ENCODE data around the gene C13orf46. TPM values are rescaled to one million over a fixed set of nuclear protein-coding genes. Genes with fewer than 3 reads are reported as not detected.

Gene C13orf46
- total and polyA plus RNA-seq, 4 donors: 0.10 to 0.17 TPM; not detected in 2

DNA sequence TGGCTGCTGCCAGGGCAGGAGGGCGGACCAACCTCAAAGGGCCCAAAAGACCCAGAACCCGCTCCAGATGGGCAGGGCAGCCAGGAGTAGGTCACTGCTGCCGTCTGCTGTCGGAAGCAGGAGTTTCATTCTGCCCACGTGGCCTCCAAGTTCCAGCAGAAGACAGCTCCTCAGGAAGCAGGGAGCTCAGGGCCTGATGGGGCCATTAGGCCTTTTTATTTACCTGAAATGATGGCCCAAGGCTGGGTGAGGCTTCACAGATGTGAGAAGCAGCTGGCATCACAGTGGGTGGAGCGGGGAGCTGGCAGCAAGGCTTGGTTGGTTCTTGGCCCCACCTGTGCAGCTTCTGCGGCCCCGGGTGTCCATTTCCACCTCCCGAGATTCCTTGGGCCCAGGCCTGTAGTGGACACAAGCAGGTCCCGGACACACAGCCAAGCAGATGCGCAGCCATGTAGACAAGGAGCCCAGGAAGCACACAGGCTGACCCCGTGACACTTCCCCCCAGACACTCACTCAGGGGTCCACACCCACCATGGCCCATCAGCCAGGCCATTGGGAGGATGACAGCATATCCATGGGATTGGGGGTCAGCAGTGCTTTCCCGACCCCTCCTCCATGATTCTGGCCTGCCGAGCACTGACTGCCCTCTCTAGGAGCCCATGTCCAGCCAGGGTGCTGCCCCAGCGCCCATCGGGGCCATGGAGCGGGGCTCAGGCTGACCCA, 26.4 kb downstream of the C13orf46 start:
- TF ChIP-seq JUND (IDR thresholded peaks at IDR 0.05) (no peak), RAD21 (IDR thresholded peaks at IDR 0.05) (peak; percentile 59 to 69)
- TF ChIP-seq, protein P1, sequence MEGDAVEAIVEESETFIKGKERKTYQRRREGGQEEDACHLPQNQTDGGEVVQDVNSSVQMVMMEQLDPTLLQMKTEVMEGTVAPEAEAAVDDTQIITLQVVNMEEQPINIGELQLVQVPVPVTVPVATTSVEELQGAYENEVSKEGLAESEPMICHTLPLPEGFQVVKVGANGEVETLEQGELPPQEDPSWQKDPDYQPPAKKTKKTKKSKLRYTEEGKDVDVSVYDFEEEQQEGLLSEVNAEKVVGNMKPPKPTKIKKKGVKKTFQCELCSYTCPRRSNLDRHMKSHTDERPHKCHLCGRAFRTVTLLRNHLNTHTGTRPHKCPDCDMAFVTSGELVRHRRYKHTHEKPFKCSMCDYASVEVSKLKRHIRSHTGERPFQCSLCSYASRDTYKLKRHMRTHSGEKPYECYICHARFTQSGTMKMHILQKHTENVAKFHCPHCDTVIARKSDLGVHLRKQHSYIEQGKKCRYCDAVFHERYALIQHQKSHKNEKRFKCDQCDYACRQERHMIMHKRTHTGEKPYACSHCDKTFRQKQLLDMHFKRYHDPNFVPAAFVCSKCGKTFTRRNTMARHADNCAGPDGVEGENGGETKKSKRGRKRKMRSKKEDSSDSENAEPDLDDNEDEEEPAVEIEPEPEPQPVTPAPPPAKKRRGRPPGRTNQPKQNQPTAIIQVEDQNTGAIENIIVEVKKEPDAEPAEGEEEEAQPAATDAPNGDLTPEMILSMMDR (IDR thresholded peaks at IDR 0.05; ENCODE audit: low read depth, low read length, missing input control): peak; percentile 28
- TF ChIP-seq, protein P2, sequence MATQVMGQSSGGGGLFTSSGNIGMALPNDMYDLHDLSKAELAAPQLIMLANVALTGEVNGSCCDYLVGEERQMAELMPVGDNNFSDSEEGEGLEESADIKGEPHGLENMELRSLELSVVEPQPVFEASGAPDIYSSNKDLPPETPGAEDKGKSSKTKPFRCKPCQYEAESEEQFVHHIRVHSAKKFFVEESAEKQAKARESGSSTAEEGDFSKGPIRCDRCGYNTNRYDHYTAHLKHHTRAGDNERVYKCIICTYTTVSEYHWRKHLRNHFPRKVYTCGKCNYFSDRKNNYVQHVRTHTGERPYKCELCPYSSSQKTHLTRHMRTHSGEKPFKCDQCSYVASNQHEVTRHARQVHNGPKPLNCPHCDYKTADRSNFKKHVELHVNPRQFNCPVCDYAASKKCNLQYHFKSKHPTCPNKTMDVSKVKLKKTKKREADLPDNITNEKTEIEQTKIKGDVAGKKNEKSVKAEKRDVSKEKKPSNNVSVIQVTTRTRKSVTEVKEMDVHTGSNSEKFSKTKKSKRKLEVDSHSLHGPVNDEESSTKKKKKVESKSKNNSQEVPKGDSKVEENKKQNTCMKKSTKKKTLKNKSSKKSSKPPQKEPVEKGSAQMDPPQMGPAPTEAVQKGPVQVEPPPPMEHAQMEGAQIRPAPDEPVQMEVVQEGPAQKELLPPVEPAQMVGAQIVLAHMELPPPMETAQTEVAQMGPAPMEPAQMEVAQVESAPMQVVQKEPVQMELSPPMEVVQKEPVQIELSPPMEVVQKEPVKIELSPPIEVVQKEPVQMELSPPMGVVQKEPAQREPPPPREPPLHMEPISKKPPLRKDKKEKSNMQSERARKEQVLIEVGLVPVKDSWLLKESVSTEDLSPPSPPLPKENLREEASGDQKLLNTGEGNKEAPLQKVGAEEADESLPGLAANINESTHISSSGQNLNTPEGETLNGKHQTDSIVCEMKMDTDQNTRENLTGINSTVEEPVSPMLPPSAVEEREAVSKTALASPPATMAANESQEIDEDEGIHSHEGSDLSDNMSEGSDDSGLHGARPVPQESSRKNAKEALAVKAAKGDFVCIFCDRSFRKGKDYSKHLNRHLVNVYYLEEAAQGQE (IDR thresholded peaks at IDR 0.05): no peak
- 80% methylated on average over 17 of the region's 17 CpGs for WGBS
- H3K9ac ChIP-seq (ENCODE audit: low read depth in 1 of 2, low read length in 2 of 2): no peak overlapping the region
- no peaks in the 10 kb centered on the region for H3K27me3 ChIP-seq (ENCODE audit: control insufficient read depth in 4 of 4, insufficient read depth in 4 of 4, low read length in 3 of 4)
- H3K4me1 ChIP-seq (ENCODE audit: control insufficient read depth in 4 of 4, insufficient read depth in 4 of 4, low read length in 3 of 4): peaks cover 1 to 10% (median 5%) of the 10 kb centered on the region in 4 donors
- H3K27ac ChIP-seq (ENCODE audit: low read depth in 1 of 2, low read length in 2 of 2): no peak overlapping the region
- no peaks in the 10 kb centered on the region for H3K36me3 ChIP-seq (ENCODE audit: control insufficient read depth in 4 of 4, insufficient read depth in 3 of 4, low read depth in 1 of 4, low read length in 3 of 4)
- no peak overlapping the region for H3K4me3 ChIP-seq (ENCODE audit: low read depth in 1 of 3, low read length in 3 of 3)
- no peaks in the 10 kb centered on the region for H3K9me3 ChIP-seq (ENCODE audit: control insufficient read depth in 4 of 4, low read length in 3 of 4)
- DNase-seq (ENCODE audit: low spot score): no peak

DNA sequence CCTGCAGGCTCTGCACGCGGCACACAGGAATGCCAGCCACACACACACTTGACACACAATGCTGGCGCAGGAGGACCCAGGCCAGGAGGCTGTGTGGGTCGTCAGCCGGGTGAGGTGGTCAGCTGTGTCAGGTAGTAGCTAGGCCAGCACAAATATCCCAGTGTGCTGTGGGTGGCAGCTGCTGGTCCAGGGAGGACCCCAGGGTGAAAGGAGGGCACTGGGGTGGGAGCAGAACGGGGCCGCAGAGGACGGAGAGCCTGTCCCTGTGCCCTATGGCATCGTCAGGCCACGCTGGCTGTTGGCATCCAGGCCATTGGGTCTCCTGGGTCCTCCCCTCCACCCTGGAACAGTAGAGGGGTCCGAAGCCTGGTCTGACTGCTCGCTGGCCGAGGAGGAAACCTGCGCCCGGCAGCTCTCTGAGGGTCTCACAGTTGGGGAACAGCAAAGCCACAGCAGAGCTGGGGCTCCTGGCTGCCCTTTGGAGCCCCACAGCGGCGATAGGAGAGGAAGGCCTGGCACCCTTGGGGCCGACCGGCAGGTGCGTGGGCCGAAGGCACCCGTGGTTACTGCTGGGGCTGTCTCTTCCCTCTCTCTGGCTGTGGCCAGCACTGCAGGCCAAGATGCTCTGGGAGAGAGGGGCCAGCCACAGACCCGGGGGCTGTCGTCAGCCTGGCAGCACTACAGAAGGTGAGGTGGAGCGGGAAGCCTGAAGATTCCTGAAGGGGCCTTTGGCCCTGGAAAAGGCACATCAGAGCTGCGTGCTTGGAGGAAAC, 27.3 kb downstream of the C13orf46 start:
- Histone ChIP-seq H3K4me1 (ENCODE audit: control insufficient read depth in 4 of 4, insufficient read depth in 4 of 4, low read length in 3 of 4) (peaks cover 1 to 10% (median 5%) of the 10 kb centered on the region in 4 donors), H3K27me3 (ENCODE audit: control insufficient read depth in 4 of 4, insufficient read depth in 4 of 4, low read length in 3 of 4) (no peaks in the 10 kb centered on the region), H3K36me3 (ENCODE audit: control insufficient read depth in 4 of 4, insufficient read depth in 3 of 4, low read depth in 1 of 4, low read length in 3 of 4) (no peaks in the 10 kb centered on the region), H3K27ac (ENCODE audit: low read depth in 1 of 2, low read length in 2 of 2) (no peak overlapping the region), H3K9me3 (ENCODE audit: control insufficient read depth in 4 of 4, low read length in 3 of 4) (no peaks in the 10 kb centered on the region), H3K9ac (ENCODE audit: low read depth in 1 of 2, low read length in 2 of 2) (no peak overlapping the region), H3K4me3 (ENCODE audit: low read depth in 1 of 3, low read length in 3 of 3) (no peak overlapping the region)
- TF ChIP-seq, protein P2 (IDR thresholded peaks at IDR 0.05): no peak
- TF ChIP-seq YY1 (IDR thresholded peaks at IDR 0.05) (no peak), SP1 (IDR thresholded peaks at IDR 0.05) (no peak), NR2F2 (IDR thresholded peaks at IDR 0.05) (no peak), EGR1 (IDR thresholded peaks at IDR 0.05; ENCODE audit: low read depth in 2 of 2) (no peak)
- TF ChIP-seq, protein P3, sequence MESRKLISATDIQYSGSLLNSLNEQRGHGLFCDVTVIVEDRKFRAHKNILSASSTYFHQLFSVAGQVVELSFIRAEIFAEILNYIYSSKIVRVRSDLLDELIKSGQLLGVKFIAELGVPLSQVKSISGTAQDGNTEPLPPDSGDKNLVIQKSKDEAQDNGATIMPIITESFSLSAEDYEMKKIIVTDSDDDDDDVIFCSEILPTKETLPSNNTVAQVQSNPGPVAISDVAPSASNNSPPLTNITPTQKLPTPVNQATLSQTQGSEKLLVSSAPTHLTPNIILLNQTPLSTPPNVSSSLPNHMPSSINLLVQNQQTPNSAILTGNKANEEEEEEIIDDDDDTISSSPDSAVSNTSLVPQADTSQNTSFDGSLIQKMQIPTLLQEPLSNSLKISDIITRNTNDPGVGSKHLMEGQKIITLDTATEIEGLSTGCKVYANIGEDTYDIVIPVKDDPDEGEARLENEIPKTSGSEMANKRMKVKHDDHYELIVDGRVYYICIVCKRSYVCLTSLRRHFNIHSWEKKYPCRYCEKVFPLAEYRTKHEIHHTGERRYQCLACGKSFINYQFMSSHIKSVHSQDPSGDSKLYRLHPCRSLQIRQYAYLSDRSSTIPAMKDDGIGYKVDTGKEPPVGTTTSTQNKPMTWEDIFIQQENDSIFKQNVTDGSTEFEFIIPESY (IDR thresholded peaks at IDR 0.05): no peak
- WGBS: 85% methylated on average over 26 of the region's 26 CpGs
- DNase-seq (ENCODE audit: low spot score): no peak
